ENCODE data around the gene GSG1. TPM values are rescaled to one million over a fixed set of nuclear protein-coding genes. Genes with fewer than 3 reads are reported as not detected.

GSG1 gene
- total RNA-seq, 1 donor from 2014 or later, result not detected

GRCh38 chr12:13101821-13102375 is 1.6 kb downstream of the GSG1 start:
- no peaks in the 10 kb centered on the region for H3K36me3 Mint-ChIP-seq
- peaks cover 52% of the 10 kb centered on the region for H3K4me1 Mint-ChIP-seq
- no peak for TF ChIP-seq CTCF (IDR thresholded peaks at IDR 0.05; ENCODE audit: unreplicated experiment)
- H3K9me3 Mint-ChIP-seq, result no peaks in the 10 kb centered on the region
- no peaks in the 10 kb centered on the region for H3K27me3 Mint-ChIP-seq (ENCODE audit: low read depth)
- H3K4me3 Mint-ChIP-seq, result peak overlapping the region; percentile 65
- no peak for DNase-seq (ENCODE audit: low spot score in 2 of 2, unreplicated experiment in 2 of 2)
- peak overlapping the region; percentile 81 for H3K27ac Mint-ChIP-seq

- no peaks in the 10 kb centered on the region for H3K9me3 Mint-ChIP-seq
- peak; percentile 80 to 87 for DNase-seq (ENCODE audit: low spot score in 2 of 2, unreplicated experiment in 2 of 2)
Observed at GRCh38 chr12:13100882-13101769, 2.3 kb downstream of the GSG1 start.

GRCh38 chr12:13100605-13100881 is 2.9 kb downstream of the GSG1 start:
- no peak for TF ChIP-seq CTCF (IDR thresholded peaks at IDR 0.05; ENCODE audit: unreplicated experiment)
- DNase-seq (ENCODE audit: low spot score in 2 of 2, unreplicated experiment in 2 of 2), result no peak
- Mint-ChIP-seq H3K4me3 (peak overlapping the region; percentile 65), H3K27ac (peak overlapping the region; percentile 83), H3K4me1 (peaks cover 60% of the 10 kb centered on the region), H3K36me3 (no peaks in the 10 kb centered on the region), H3K9me3 (no peaks in the 10 kb centered on the region), H3K27me3 (ENCODE audit: low read depth) (no peaks in the 10 kb centered on the region)

More at GRCh38 chr12:13100882-13101769, 2.3 kb downstream of the GSG1 start:
- Mint-ChIP-seq H3K4me3 (peak overlapping the region; percentile 65), H3K27ac (peak overlapping the region; percentile 87), H3K4me1 (peaks cover 57% of the 10 kb centered on the region), H3K27me3 (ENCODE audit: low read depth) (no peaks in the 10 kb centered on the region), H3K36me3 (no peaks in the 10 kb centered on the region)
- TF ChIP-seq CTCF (IDR thresholded peaks at IDR 0.05; ENCODE audit: unreplicated experiment), result no peak

- no peak for DNase-seq (ENCODE audit: low spot score in 2 of 2, unreplicated experiment in 2 of 2)
- Mint-ChIP-seq H3K4me3 (peak overlapping the region; percentile 65), H3K27ac (peak overlapping the region; percentile 83), H3K4me1 (peaks cover 64% of the 10 kb centered on the region), H3K9me3 (no peaks in the 10 kb centered on the region), H3K36me3 (no peaks in the 10 kb centered on the region), H3K27me3 (ENCODE audit: low read depth) (no peaks in the 10 kb centered on the region)
- TF ChIP-seq CTCF (IDR thresholded peaks at IDR 0.05; ENCODE audit: unreplicated experiment), result no peak
Observed at GRCh38 chr12:13099844-13100604, 3.4 kb downstream of the GSG1 start.

GRCh38 chr12:13099066-13099843 is 4.2 kb downstream of the GSG1 start:
- TF ChIP-seq CTCF (IDR thresholded peaks at IDR 0.05; ENCODE audit: unreplicated experiment), result no peak
- Mint-ChIP-seq H3K27me3 (ENCODE audit: low read depth) (no peaks in the 10 kb centered on the region), H3K4me3 (peak overlapping the region; percentile 26), H3K4me1 (peaks cover 72% of the 10 kb centered on the region), H3K9me3 (no peaks in the 10 kb centered on the region), H3K27ac (peak overlapping the region; percentile 94), H3K36me3 (no peaks in the 10 kb centered on the region)
- no peak for DNase-seq (ENCODE audit: low spot score in 2 of 2, unreplicated experiment in 2 of 2)
